HL-60 (cell line): ENCODE results near the gene UBE4B.

Experiments used
- DNase-seq, 2 experiments: peaks; one replicate each; pipeline ENCODE4 v3.0.0-alpha.2; 2010 to 2020; ENCODE audit warnings: low read depth in 1 of 2, low spot score in 1 of 2
- H3K27ac ChIP-seq: fragments of 250-450 bp; sonication (Bioruptor Pico); replicated peaks from 2 replicates; pipeline ENCODE4 v1.5.1; 2020; ENCODE audit warnings: mild to moderate bottlenecking, moderate library complexity
- H3K27me3 ChIP-seq: fragments of 250-450 bp; sonication (Bioruptor Pico); 2 replicates; pipeline ENCODE4 v1.5.1; 2021; ENCODE audit warnings: mild to moderate bottlenecking, moderate library complexity; ENCODE audit not compliant: insufficient read depth, poor library complexity, severe bottlenecking
- H3K4me3 ChIP-seq: replicated peaks from 2 replicates; pipeline ENCODE4 v1.5.1; 2011; ENCODE audit warnings: mild to moderate bottlenecking, control low read depth, low read length; ENCODE audit not compliant: insufficient read depth
- GABPA ChIP-seq: IDR thresholded peaks from 2 replicates; pipeline ENCODE4 v1.6.1; 2012; ENCODE audit warnings: low read depth
- POLR2AphosphoS5 ChIP-seq: IDR thresholded peaks from 2 replicates; pipeline ENCODE4 v1.6.1; 2012; ENCODE audit warnings: low read depth
- SPI1 ChIP-seq: IDR thresholded peaks from 2 replicates; pipeline ENCODE4 v1.6.1; 2012; ENCODE audit warnings: low read depth, mild to moderate bottlenecking, borderline replicate concordance
- TF ChIP-seq, protein P1 (sequence below): IDR thresholded peaks from one replicate; pipeline ENCODE4 v1.5.1; 2011; ENCODE audit warnings: low read length, control low read depth, inconsistent platforms; ENCODE audit not compliant: insufficient read depth
- TF ChIP-seq, protein P2 (sequence below): IDR thresholded peaks from 2 replicates; pipeline ENCODE4 v1.6.1; 2012; ENCODE audit warnings: low read depth; ENCODE audit not compliant: insufficient replicate concordance

The UBE4B gene

DNA sequence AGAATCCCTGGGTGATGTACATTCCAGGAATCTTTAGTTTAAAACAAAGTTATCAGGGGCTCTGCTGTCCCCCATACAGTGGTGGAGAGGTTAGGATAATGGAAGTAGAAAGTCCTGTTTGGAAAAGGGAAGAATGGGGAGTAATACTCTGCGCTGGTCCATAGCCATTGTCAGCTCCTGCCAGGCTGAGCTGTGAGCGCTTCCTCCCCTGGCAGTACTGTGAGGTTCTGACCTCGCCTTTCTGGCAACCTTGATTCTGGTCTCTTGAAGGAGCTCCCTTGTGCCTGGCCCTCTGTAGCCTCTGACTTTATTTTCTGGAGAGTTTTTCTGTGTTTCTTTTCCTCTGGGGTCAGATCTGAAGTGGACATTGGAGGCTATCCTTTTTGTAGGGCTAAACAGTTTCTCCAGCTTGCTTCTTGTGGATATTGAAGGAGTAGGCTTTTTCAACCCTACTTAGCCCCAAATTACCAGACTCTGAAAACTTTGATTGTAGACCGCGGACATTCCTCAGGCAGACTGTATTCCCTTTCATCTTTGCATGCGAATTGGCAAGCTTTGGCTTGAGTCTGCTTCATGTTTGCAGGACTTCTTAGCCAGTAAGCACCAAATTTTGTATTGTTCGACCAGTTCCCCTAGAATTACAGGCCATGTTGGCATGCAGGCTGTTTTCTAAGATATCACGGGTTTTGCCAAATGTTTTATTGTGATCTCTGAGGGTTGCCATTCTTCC, 13.8 kb downstream of the UBE4B start:
- Histone ChIP-seq H3K27me3 (no peaks in the 10 kb centered on the region), H3K27ac (no peak overlapping the region), H3K4me3 (no peak overlapping the region)
- no peak for DNase-seq
- no peak for TF ChIP-seq POLR2AphosphoS5
- TF ChIP-seq GABPA = no peak
- TF ChIP-seq, protein P1, sequence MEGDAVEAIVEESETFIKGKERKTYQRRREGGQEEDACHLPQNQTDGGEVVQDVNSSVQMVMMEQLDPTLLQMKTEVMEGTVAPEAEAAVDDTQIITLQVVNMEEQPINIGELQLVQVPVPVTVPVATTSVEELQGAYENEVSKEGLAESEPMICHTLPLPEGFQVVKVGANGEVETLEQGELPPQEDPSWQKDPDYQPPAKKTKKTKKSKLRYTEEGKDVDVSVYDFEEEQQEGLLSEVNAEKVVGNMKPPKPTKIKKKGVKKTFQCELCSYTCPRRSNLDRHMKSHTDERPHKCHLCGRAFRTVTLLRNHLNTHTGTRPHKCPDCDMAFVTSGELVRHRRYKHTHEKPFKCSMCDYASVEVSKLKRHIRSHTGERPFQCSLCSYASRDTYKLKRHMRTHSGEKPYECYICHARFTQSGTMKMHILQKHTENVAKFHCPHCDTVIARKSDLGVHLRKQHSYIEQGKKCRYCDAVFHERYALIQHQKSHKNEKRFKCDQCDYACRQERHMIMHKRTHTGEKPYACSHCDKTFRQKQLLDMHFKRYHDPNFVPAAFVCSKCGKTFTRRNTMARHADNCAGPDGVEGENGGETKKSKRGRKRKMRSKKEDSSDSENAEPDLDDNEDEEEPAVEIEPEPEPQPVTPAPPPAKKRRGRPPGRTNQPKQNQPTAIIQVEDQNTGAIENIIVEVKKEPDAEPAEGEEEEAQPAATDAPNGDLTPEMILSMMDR = no peak
- TF ChIP-seq, protein P2, sequence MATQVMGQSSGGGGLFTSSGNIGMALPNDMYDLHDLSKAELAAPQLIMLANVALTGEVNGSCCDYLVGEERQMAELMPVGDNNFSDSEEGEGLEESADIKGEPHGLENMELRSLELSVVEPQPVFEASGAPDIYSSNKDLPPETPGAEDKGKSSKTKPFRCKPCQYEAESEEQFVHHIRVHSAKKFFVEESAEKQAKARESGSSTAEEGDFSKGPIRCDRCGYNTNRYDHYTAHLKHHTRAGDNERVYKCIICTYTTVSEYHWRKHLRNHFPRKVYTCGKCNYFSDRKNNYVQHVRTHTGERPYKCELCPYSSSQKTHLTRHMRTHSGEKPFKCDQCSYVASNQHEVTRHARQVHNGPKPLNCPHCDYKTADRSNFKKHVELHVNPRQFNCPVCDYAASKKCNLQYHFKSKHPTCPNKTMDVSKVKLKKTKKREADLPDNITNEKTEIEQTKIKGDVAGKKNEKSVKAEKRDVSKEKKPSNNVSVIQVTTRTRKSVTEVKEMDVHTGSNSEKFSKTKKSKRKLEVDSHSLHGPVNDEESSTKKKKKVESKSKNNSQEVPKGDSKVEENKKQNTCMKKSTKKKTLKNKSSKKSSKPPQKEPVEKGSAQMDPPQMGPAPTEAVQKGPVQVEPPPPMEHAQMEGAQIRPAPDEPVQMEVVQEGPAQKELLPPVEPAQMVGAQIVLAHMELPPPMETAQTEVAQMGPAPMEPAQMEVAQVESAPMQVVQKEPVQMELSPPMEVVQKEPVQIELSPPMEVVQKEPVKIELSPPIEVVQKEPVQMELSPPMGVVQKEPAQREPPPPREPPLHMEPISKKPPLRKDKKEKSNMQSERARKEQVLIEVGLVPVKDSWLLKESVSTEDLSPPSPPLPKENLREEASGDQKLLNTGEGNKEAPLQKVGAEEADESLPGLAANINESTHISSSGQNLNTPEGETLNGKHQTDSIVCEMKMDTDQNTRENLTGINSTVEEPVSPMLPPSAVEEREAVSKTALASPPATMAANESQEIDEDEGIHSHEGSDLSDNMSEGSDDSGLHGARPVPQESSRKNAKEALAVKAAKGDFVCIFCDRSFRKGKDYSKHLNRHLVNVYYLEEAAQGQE = no peak
- TF ChIP-seq SPI1 = no peak

DNA sequence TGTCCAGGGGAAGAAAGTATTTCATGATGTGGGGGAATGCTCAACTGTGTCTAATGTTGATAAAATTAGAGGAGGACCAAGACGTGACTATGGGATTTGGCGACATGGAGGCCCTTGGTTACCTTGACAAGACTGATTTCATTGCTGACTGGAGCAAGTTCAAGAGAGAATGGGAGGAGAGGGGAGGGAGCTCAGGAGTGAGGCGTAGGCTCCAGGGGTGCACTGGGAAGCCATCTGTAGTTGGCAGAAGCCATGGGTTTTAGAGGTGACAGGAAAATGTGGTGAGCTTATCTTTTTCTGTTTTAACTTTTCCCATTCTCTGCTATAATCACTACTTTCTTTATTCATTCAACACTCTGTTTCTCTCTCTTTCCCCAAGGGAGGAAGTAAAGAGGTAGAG, 15.8 kb downstream of the UBE4B start:
- no peak overlapping the region for H3K4me3 ChIP-seq
- TF ChIP-seq POLR2AphosphoS5 = no peak
- TF ChIP-seq, protein P1 = no peak
- no peak for TF ChIP-seq GABPA
- TF ChIP-seq SPI1 = no peak
- TF ChIP-seq, protein P2 = no peak
- H3K27ac ChIP-seq = no peak overlapping the region
- DNase-seq = no peak
- no peaks in the 10 kb centered on the region for H3K27me3 ChIP-seq

DNA sequence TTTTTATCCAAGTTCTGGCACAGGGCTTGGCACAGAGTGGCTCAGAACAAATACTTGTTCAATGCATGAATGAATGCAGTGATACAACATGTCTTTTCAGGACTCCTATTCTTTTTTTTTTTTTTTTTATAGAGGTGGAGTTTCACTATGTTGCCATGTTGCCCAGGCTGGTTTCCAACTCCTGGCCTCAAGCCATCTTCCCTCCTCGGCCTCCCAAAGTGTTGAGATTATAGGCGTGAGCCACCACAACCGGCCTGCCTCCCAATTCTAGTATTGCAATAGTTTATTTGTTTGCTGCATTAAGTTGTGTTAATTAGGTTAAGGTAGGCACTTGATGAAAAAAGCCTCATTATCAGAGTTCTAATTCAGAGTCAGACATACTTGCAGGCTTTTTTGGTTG, 17.9 kb downstream of the UBE4B start:
- H3K27ac ChIP-seq = no peak overlapping the region
- DNase-seq = no peak
- H3K27me3 ChIP-seq = no peaks in the 10 kb centered on the region
- H3K4me3 ChIP-seq = no peak overlapping the region
- TF ChIP-seq, protein P2 = no peak
- TF ChIP-seq GABPA (no peak), POLR2AphosphoS5 (no peak)
- TF ChIP-seq, protein P1 = no peak
